Natural killer cell (primary cell): ENCODE data around the gene PAK5. TPM values are rescaled to one million over a fixed set of nuclear protein-coding genes. Genes with fewer than 3 reads are reported as not detected.

Experiments
- ATAC-seq, 3 donors: fragments of 150-1000 bp in 2 of 3; fragments of 200-7000 bp in 1 of 3; cut with Tn5 transposase; 1 replicate in 1 of 3; 2 replicates in 2 of 3; pipeline ENCODE4 v1.10.0; 2021; ENCODE audit warnings: mild to moderate bottlenecking in 2 of 3, moderate library complexity in 2 of 3
- DNase-seq, 2 donors: peaks; one replicate each; pipeline versions ENCODE4 v3.0.0 to v3.0.0-alpha.2; 2013 to 2021; ENCODE audit warnings: mixed read lengths in 1 of 2
- H3K27ac ChIP-seq: one replicate; pipeline ENCODE4 v1.5.1; 2013; ENCODE audit warnings: mild to moderate bottlenecking, low read length
- H3K27me3 ChIP-seq: one replicate; pipeline ENCODE4 v1.6.1; 2013; ENCODE audit warnings: low read length; ENCODE audit not compliant: control insufficient read depth, insufficient read depth
- H3K36me3 ChIP-seq: one replicate; pipeline ENCODE4 v1.6.1; 2013; ENCODE audit warnings: low read length; ENCODE audit not compliant: control insufficient read depth, insufficient read depth
- H3K4me1 ChIP-seq: one replicate; pipeline ENCODE4 v1.6.1; 2013; ENCODE audit warnings: low read length; ENCODE audit not compliant: control insufficient read depth, insufficient read depth
- H3K4me3 ChIP-seq: one replicate; pipeline ENCODE4 v1.5.1; 2013; ENCODE audit warnings: low read length
- H3K9me3 ChIP-seq: one replicate; pipeline ENCODE4 v1.6.1; 2013; ENCODE audit warnings: low read length; ENCODE audit not compliant: control insufficient read depth, insufficient read depth
- H3K27ac Mint-ChIP-seq, 2 donors: one replicate each; pipeline ENCODE4 v1.8.0; 2022; ENCODE audit warnings: mild to moderate bottlenecking in 2 of 2, mixed read lengths in 2 of 2, moderate library complexity in 1 of 2
- H3K27me3 Mint-ChIP-seq, 2 donors: one replicate each; pipeline ENCODE4 v1.8.0; 2022; ENCODE audit warnings: low read depth in 2 of 2, mixed read lengths in 2 of 2
- H3K36me3 Mint-ChIP-seq: one replicate; pipeline ENCODE4 v1.8.0; 2022; ENCODE audit warnings: mixed read lengths
- H3K4me1 Mint-ChIP-seq, 2 donors: one replicate each; pipeline ENCODE4 v1.8.0; 2022; ENCODE audit warnings: mixed read lengths in 2 of 2
- H3K4me3 Mint-ChIP-seq: one replicate; pipeline ENCODE4 v1.8.0; 2022; ENCODE audit warnings: mild to moderate bottlenecking, moderate library complexity, mixed read lengths
- H3K9me3 Mint-ChIP-seq, 2 donors: one replicate each; pipeline ENCODE4 v1.8.0; 2022; ENCODE audit warnings: mixed read lengths in 2 of 2
- CTCF ChIP-seq: fragments of 200-600 bp; IDR thresholded peaks from one replicate; pipeline ENCODE4 v1.8.0; 2022; ENCODE audit warnings: antibody characterized with exemption
- WGBS: methylation state at CpG from one replicate; pipeline ENCODE4 v1.1.7; 2013; ENCODE audit warnings: missing lambda C conversion rate; ENCODE audit not compliant: insufficient coverage; 5-methylcytosine and 5-hydroxymethylcytosine counted together
- intact Hi-C: fragments of 100-400 bp; cut with micrococcal nuclease; formaldehyde crosslinking; loops from one replicate; pipeline ENCODE4 v1.14.2; 2022
- total RNA-seq, 4 donors: library from RNA; stranded (reverse); fragments of 120-200 nt in 1 of 4; gene quantifications; one replicate each; pipeline versions ENCODE4 v1.2.3 to v1.2.4, GENCODE V29; 2013 to 2022

PAK5 gene
- total RNA-seq, 3 donors from 2014 or later (not counting 1 experiment from before 2014, with no cell fraction given): not detected

GRCh38 chr20:9520086-9520485 lies 318.8 kb downstream of the PAK5 start:
- intact Hi-C loops: no loop called here
- WGBS: 79% methylated on average over 4 of the region's 4 CpGs
- Mint-ChIP-seq H3K9me3 (no peaks in the 10 kb centered on the region), H3K36me3 (no peaks in the 10 kb centered on the region), H3K27ac (no peak overlapping the region), H3K4me3 (no peak overlapping the region), H3K4me1 (no peaks in the 10 kb centered on the region), H3K27me3 (peaks cover 24 to 25% of the 10 kb centered on the region in 2 donors)
- Histone ChIP-seq H3K27me3 (peaks cover 10% of the 10 kb centered on the region), H3K4me3 (no peak overlapping the region), H3K36me3 (no peaks in the 10 kb centered on the region), H3K4me1 (peaks cover 12% of the 10 kb centered on the region), H3K9me3 (no peaks in the 10 kb centered on the region), H3K27ac (no peak overlapping the region)
- TF ChIP-seq CTCF: no peak
- ATAC-seq: no peak
- no peak for DNase-seq

GRCh38 chr20:9518576-9519175 lies 320.2 kb downstream of the PAK5 start:
- Mint-ChIP-seq H3K9me3 (no peaks in the 10 kb centered on the region), H3K36me3 (no peaks in the 10 kb centered on the region), H3K27me3 (peaks cover 32 to 38% of the 10 kb centered on the region in 2 donors), H3K27ac (no peak overlapping the region), H3K4me1 (no peaks in the 10 kb centered on the region), H3K4me3 (no peak overlapping the region)
- intact Hi-C loops: no loop called here
- Histone ChIP-seq H3K4me3 (no peak overlapping the region), H3K27me3 (peaks cover 17% of the 10 kb centered on the region), H3K4me1 (peaks cover 12% of the 10 kb centered on the region), H3K9me3 (no peaks in the 10 kb centered on the region), H3K36me3 (no peaks in the 10 kb centered on the region), H3K27ac (no peak overlapping the region)
- ATAC-seq: no peak
- DNase-seq: no peak
- no peak for TF ChIP-seq CTCF
- WGBS: 27% methylated on average over 7 of the region's 8 CpGs

- H3K27me3 Mint-ChIP-seq: peaks cover 34 to 43% of the 10 kb centered on the region in 2 donors
- H3K27me3 ChIP-seq: peaks cover 17% of the 10 kb centered on the region
- no peak for TF ChIP-seq CTCF
- WGBS: 37% methylated on average over 8 of the region's 8 CpGs
- H3K36me3 Mint-ChIP-seq: no peaks in the 10 kb centered on the region
- no peaks in the 10 kb centered on the region for H3K9me3 ChIP-seq
- no peak overlapping the region for H3K4me3 ChIP-seq
- DNase-seq (no peak), ATAC-seq (no peak)
- no peak overlapping the region for H3K4me3 Mint-ChIP-seq
- no peak overlapping the region for H3K27ac ChIP-seq
- no peak overlapping the region for H3K27ac Mint-ChIP-seq
- intact Hi-C loops: no loop called here
- no peaks in the 10 kb centered on the region for H3K36me3 ChIP-seq
- H3K4me1 ChIP-seq: peaks cover 12% of the 10 kb centered on the region
- H3K9me3 Mint-ChIP-seq: no peaks in the 10 kb centered on the region
- no peaks in the 10 kb centered on the region for H3K4me1 Mint-ChIP-seq
Observed at GRCh38 chr20:9517297-9518162, 321.3 kb downstream of the PAK5 start.
